Effector memory CD4-positive, alpha-beta T cell (primary cell): ENCODE data around the gene F12.

Source experiments
- DNase-seq, 3 donors: peaks; one replicate each; pipeline ENCODE4 v3.0.0-alpha.2; 2020
- H3K27ac ChIP-seq: 2 replicates; pipeline ENCODE4 v1.7.0; 2013; ENCODE audit warnings: mild to moderate bottlenecking, low read length, moderate library complexity; ENCODE audit not compliant: insufficient read depth, poor library complexity, severe bottlenecking
- H3K27me3 ChIP-seq: replicated peaks from 2 replicates; pipeline ENCODE4 v1.7.0; 2013; ENCODE audit warnings: mild to moderate bottlenecking, low read length; ENCODE audit not compliant: insufficient read depth, control insufficient read depth, poor library complexity, severe bottlenecking
- H3K36me3 ChIP-seq: 2 replicates; pipeline ENCODE4 v1.7.0; 2013; ENCODE audit warnings: mild to moderate bottlenecking, low read length, moderate library complexity; ENCODE audit not compliant: control insufficient read depth, insufficient read depth
- H3K4me1 ChIP-seq: 2 replicates; pipeline ENCODE4 v1.7.0; 2013; ENCODE audit warnings: low read length, mild to moderate bottlenecking; ENCODE audit not compliant: control insufficient read depth, insufficient read depth, poor library complexity, severe bottlenecking
- H3K4me3 ChIP-seq: 2 replicates; pipeline ENCODE4 v1.7.0; 2013; ENCODE audit warnings: low read length, low read depth, mild to moderate bottlenecking; ENCODE audit not compliant: insufficient read depth, poor library complexity, severe bottlenecking
- H3K9me3 ChIP-seq: 2 replicates; pipeline ENCODE4 v1.7.0; 2013; ENCODE audit warnings: mild to moderate bottlenecking, low read length, moderate library complexity; ENCODE audit not compliant: control insufficient read depth

Gene F12

DNA sequence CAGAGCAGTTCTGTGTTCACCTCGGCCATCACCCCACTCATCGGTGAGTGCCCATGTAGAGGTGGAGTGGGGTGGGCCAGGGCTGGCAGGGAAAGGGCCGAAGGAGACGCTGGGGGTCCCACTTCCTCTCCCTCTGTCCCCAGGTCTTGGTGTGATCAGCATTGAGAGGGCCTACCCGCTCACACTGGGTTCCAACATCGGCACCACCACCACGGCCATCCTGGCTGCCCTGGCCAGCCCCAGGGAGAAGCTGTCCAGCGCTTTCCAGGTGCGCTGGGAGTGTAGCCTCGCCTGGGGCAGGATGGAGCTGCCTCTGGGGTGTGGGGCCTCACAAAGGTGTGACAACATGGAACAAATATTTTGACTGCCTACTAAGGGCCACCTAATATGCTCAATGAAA, 12.6 kb downstream of the F12 start:
- H3K4me3 ChIP-seq = no peak overlapping the region
- DNase-seq = no peak

DNA sequence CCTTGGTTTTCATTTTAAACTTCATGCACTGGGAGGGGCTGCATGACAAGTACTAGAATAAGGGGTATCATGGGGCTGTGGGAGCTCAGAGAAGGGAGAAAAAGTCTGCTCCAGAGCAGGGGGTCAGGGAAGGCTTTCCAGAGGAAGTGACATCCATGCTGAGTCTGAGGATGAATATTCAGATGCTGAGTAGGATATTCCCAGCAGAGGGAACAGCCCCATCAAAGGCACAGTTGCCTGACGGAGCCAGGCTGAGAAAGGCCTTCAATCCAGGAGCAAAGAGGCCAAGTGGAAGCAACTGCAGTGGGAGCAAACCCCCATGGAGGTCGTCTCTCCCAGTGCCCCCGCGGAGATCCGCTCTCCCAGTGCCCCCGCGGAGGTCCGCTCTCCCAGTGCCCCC, 13.3 kb downstream of the F12 start:
- Histone ChIP-seq H3K4me3 (no peak overlapping the region), H3K27me3 (no peaks in the 10 kb centered on the region), H3K9me3 (no peaks in the 10 kb centered on the region), H3K27ac (no peak overlapping the region), H3K36me3 (no peaks in the 10 kb centered on the region), H3K4me1 (no peaks in the 10 kb centered on the region)
- DNase-seq = no peak

More for the DNA sequence above, 12.6 kb downstream of the F12 start:
- Histone ChIP-seq H3K27me3 (no peaks in the 10 kb centered on the region), H3K27ac (no peak overlapping the region), H3K9me3 (no peaks in the 10 kb centered on the region), H3K4me1 (no peaks in the 10 kb centered on the region), H3K36me3 (no peaks in the 10 kb centered on the region)

GRCh38 chr5:177393990-177394389, 15.4 kb downstream of the F12 start:
- no peak overlapping the region for H3K27ac ChIP-seq
- DNase-seq = no peak

DNA sequence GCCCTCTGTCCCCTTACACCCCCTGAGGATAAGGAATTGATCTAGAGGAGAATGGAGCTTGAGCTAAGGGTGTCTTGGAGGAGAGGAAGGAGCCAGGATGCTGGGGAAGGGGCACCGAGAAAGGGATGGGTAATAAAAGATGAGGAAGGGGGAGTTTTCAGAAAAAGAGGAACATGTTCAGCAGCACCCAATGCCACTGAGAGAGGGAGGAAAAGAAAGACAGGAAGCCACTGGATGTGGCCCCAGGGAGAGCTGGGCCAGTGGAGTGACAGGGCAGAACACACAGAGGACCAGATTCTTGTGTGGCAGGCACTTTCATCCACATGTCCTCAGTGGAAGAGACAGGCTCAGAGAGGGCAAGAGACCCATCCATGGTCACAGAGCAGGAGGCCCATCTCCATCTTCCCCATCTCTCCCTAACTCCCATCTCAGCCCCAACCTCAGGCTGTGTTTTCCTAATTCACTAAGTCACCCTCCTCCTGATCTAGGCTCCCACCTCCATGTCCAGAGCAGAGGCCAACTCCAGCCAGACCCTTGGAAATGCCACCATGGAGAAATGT, 16.1 kb downstream of the F12 start:
- no peaks in the 10 kb centered on the region for H3K36me3 ChIP-seq
- DNase-seq = no peak
- H3K27ac ChIP-seq = no peak overlapping the region
- no peaks in the 10 kb centered on the region for H3K9me3 ChIP-seq
- no peak overlapping the region for H3K4me3 ChIP-seq
- H3K27me3 ChIP-seq = no peaks in the 10 kb centered on the region
- H3K4me1 ChIP-seq = peaks cover 26% of the 10 kb centered on the region

More at GRCh38 chr5:177393990-177394389, 15.4 kb downstream of the F12 start:
- H3K36me3 ChIP-seq = no peaks in the 10 kb centered on the region
- H3K4me3 ChIP-seq = no peak overlapping the region
- no peaks in the 10 kb centered on the region for H3K27me3 ChIP-seq
- no peaks in the 10 kb centered on the region for H3K9me3 ChIP-seq
- peaks cover 19% of the 10 kb centered on the region for H3K4me1 ChIP-seq

- no peak for DNase-seq
- H3K4me3 ChIP-seq = no peak overlapping the region
- no peak overlapping the region for H3K27ac ChIP-seq
- no peaks in the 10 kb centered on the region for H3K36me3 ChIP-seq
- peaks cover 32% of the 10 kb centered on the region for H3K4me1 ChIP-seq
- no peaks in the 10 kb centered on the region for H3K27me3 ChIP-seq
- no peaks in the 10 kb centered on the region for H3K9me3 ChIP-seq
Observed at GRCh38 chr5:177392765-177393164, 16.6 kb downstream of the F12 start.

DNA sequence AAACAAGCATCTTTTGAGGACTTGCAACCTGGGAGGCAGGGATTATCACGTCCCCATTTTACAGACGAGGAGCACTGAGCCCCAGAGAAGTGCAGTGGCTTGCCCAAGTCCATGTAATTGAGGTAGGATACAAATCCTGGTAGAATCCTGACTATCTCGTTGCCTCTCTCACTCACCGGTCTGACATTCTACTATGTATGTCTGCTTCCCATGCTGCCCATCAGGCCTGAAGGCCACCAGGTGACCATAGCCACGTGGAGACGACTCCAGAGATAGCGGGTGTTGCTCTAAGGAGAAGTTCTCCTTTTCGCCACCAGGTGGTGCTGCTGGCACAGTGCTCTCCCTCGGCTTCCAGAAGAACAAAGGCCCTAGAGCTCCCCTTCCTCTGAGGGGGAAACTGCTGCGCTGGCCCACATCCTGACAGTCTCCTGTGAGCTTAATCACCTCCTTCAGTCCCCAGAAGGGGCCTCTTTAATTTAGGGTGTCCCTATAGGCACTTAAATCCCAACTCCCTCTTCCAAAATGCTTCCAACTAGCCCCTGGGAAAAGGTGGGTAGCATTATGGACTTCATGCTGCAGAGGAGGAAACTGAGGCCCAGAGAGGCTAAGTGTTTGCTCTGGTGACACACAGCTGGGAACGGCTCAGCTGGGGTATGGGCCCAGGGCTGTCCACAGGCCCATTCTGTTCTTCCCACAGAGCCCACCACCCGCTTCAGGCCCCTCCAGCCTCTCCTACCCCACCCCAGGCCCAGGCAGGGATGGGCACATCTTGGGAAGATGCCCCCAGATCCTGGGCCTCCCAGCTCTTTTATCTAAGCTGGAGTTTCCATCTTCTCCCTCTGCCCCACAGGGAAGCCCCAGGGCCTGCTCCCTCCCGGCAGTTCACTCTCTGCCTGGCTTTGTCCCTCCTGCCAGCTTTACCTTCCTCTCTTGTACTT, 18.7 kb downstream of the F12 start:
- Histone ChIP-seq H3K36me3 (no peaks in the 10 kb centered on the region), H3K27ac (peak overlapping the region; percentile 85), H3K27me3 (no peaks in the 10 kb centered on the region), H3K4me3 (peak overlapping the region; percentile 31), H3K4me1 (peaks cover 36% of the 10 kb centered on the region), H3K9me3 (no peaks in the 10 kb centered on the region)
- DNase-seq = peak; percentile 74 to 80 (median 76)

GRCh38 chr5:177389241-177390169, 19.9 kb downstream of the F12 start:
- Histone ChIP-seq H3K4me1 (peaks cover 41% of the 10 kb centered on the region), H3K4me3 (peak overlapping the region; percentile 31), H3K27ac (peak overlapping the region; percentile 85), H3K9me3 (no peaks in the 10 kb centered on the region), H3K36me3 (no peaks in the 10 kb centered on the region), H3K27me3 (no peaks in the 10 kb centered on the region)
- peak; percentile 35 to 66 (median 57) for DNase-seq

GRCh38 chr5:177388521-177389052, 20.8 kb downstream of the F12 start:
- H3K36me3 ChIP-seq = no peaks in the 10 kb centered on the region
- peaks cover 41% of the 10 kb centered on the region for H3K4me1 ChIP-seq
- no peak for DNase-seq
- H3K9me3 ChIP-seq = no peaks in the 10 kb centered on the region
- H3K27ac ChIP-seq = peak overlapping the region; percentile 85
- no peaks in the 10 kb centered on the region for H3K27me3 ChIP-seq
- peak overlapping the region; percentile 7 for H3K4me3 ChIP-seq

GRCh38 chr5:177387405-177387804, 22.0 kb downstream of the F12 start:
- no peak overlapping the region for H3K4me3 ChIP-seq
- peaks cover 45% of the 10 kb centered on the region for H3K4me1 ChIP-seq
- no peaks in the 10 kb centered on the region for H3K36me3 ChIP-seq
- H3K9me3 ChIP-seq = no peaks in the 10 kb centered on the region
- H3K27me3 ChIP-seq = no peaks in the 10 kb centered on the region
- no peak for DNase-seq
- H3K27ac ChIP-seq = no peak overlapping the region
